HEK293 (cell line): ENCODE measurements around the gene UFC1.

Experiments used
- BCL11B ChIP-seq: fragments of 450-650 bp; formaldehyde crosslinking; IDR thresholded peaks from 2 replicates; pipeline ENCODE4 v1.5.1; 2016; ENCODE audit warnings: low read depth, missing biosample characterization, missing genetic modification characterization
- GLI4 ChIP-seq: fragments of 450-650 bp; formaldehyde crosslinking; IDR thresholded peaks from 2 replicates; pipeline ENCODE4 v1.5.1; 2016; ENCODE audit warnings: missing biosample characterization, missing genetic modification characterization
- HOXA7 ChIP-seq: sonication (generic); formaldehyde crosslinking; IDR thresholded peaks from 2 replicates; pipeline ENCODE4 v1.8.1; 2022; ENCODE audit warnings: missing genetic modification reagents, borderline replicate concordance
- MEIS1 ChIP-seq: sonication (generic); formaldehyde crosslinking; IDR thresholded peaks from 2 replicates; pipeline ENCODE4 v1.8.1; 2022; ENCODE audit warnings: missing genetic modification reagents, mild to moderate bottlenecking, borderline replicate concordance
- OVOL3 ChIP-seq: fragments of 450-650 bp; formaldehyde crosslinking; IDR thresholded peaks from 2 replicates; pipeline ENCODE4 v1.5.1; 2016; ENCODE audit warnings: missing biosample characterization, missing genetic modification characterization
- SP7 ChIP-seq: fragments of 450-650 bp; formaldehyde crosslinking; IDR thresholded peaks from 2 replicates; pipeline ENCODE4 v1.5.1; 2016; ENCODE audit warnings: missing biosample characterization, missing genetic modification characterization
- TRIM28 ChIP-seq: IDR thresholded peaks from 2 replicates; pipeline ENCODE4 v1.6.1; 2011; ENCODE audit warnings: low read length, control low read depth, borderline replicate concordance
- ZBTB1 ChIP-seq: fragments of 450-650 bp; formaldehyde crosslinking; IDR thresholded peaks from 2 replicates; pipeline ENCODE4 v1.5.1; 2016; ENCODE audit warnings: missing biosample characterization, missing genetic modification characterization
- ZBTB8A ChIP-seq: fragments of 450-650 bp; formaldehyde crosslinking; IDR thresholded peaks from 2 replicates; pipeline ENCODE4 v1.5.1; 2016; ENCODE audit warnings: missing biosample characterization, missing genetic modification characterization
- ZFP41 ChIP-seq: fragments of 450-650 bp; formaldehyde crosslinking; IDR thresholded peaks from 2 replicates; pipeline ENCODE4 v1.5.1; 2016; ENCODE audit warnings: missing biosample characterization, missing genetic modification characterization, borderline replicate concordance
- ZNF112 ChIP-seq: fragments of 450-650 bp; formaldehyde crosslinking; IDR thresholded peaks from 2 replicates; pipeline ENCODE4 v1.5.0; 2017; ENCODE audit warnings: missing biosample characterization, missing genetic modification characterization
- ZNF114 ChIP-seq: fragments of 450-650 bp; formaldehyde crosslinking; IDR thresholded peaks from 2 replicates; pipeline ENCODE4 v1.5.0; 2017; ENCODE audit warnings: missing biosample characterization, missing genetic modification characterization
- ZNF132 ChIP-seq: fragments of 450-650 bp; formaldehyde crosslinking; IDR thresholded peaks from 2 replicates; pipeline ENCODE4 v1.5.1; 2017; ENCODE audit warnings: missing biosample characterization, missing genetic modification characterization, borderline replicate concordance
- ZNF221 ChIP-seq: fragments of 450-650 bp; formaldehyde crosslinking; IDR thresholded peaks from 2 replicates; pipeline ENCODE4 v1.5.1; 2017; ENCODE audit warnings: missing biosample characterization, missing genetic modification characterization, borderline replicate concordance
- ZNF248 ChIP-seq: fragments of 450-650 bp; formaldehyde crosslinking; IDR thresholded peaks from 2 replicates; pipeline ENCODE4 v1.5.1; 2017; ENCODE audit warnings: missing biosample characterization, missing genetic modification characterization
- ZNF366 ChIP-seq: fragments of 450-650 bp; formaldehyde crosslinking; conservative IDR thresholded peaks from 2 replicates; pipeline ENCODE4 v1.5.1; 2016; ENCODE audit warnings: missing biosample characterization, missing genetic modification characterization
- ZNF530 ChIP-seq: fragments of 450-650 bp; formaldehyde crosslinking; IDR thresholded peaks from 2 replicates; pipeline ENCODE4 v1.5.1; 2016; ENCODE audit warnings: low read depth, missing biosample characterization, missing genetic modification characterization
- ZNF558 ChIP-seq: fragments of 450-650 bp; formaldehyde crosslinking; IDR thresholded peaks from 2 replicates; pipeline ENCODE4 v1.5.1; 2016; ENCODE audit warnings: missing biosample characterization, missing genetic modification characterization
- ZNF585B ChIP-seq: fragments of 450-650 bp; formaldehyde crosslinking; IDR thresholded peaks from 2 replicates; pipeline ENCODE4 v1.5.1; 2016; ENCODE audit warnings: missing biosample characterization, missing genetic modification characterization
- ZNF629 ChIP-seq: fragments of 450-650 bp; formaldehyde crosslinking; IDR thresholded peaks from 2 replicates; pipeline ENCODE4 v1.5.1; 2017; ENCODE audit warnings: missing biosample characterization, missing genetic modification characterization
- ZNF768 ChIP-seq: fragments of 450-650 bp; formaldehyde crosslinking; IDR thresholded peaks from 2 replicates; pipeline ENCODE4 v1.5.1; 2018; ENCODE audit warnings: missing biosample characterization, mild to moderate bottlenecking, missing genetic modification characterization
- ZNF837 ChIP-seq: fragments of 450-650 bp; formaldehyde crosslinking; IDR thresholded peaks from 2 replicates; pipeline ENCODE4 v1.5.1; 2016; ENCODE audit warnings: missing biosample characterization, missing genetic modification characterization
- ZSCAN16 ChIP-seq: fragments of 450-650 bp; formaldehyde crosslinking; IDR thresholded peaks from 2 replicates; pipeline ENCODE4 v1.5.1; 2016; ENCODE audit warnings: missing biosample characterization, missing genetic modification characterization
- TF ChIP-seq, protein P1 (sequence below): fragments of 450-650 bp; formaldehyde crosslinking; IDR thresholded peaks from 2 replicates; pipeline ENCODE4 v1.5.1; 2016; ENCODE audit warnings: missing biosample characterization, missing genetic modification characterization
- TF ChIP-seq, protein P2 (sequence below): fragments of 450-650 bp; formaldehyde crosslinking; IDR thresholded peaks from 2 replicates; pipeline ENCODE4 v1.5.1; 2016; ENCODE audit warnings: missing biosample characterization, missing genetic modification characterization
- TF ChIP-seq, protein P3 (sequence below): fragments of 450-650 bp; formaldehyde crosslinking; IDR thresholded peaks from 2 replicates; pipeline ENCODE4 v1.5.1; 2016; ENCODE audit warnings: missing biosample characterization, missing genetic modification characterization
- TF ChIP-seq, protein P4 (sequence below): fragments of 450-650 bp; formaldehyde crosslinking; IDR thresholded peaks from 2 replicates; pipeline ENCODE4 v1.5.1; 2016; ENCODE audit warnings: missing biosample characterization, missing genetic modification characterization
- TF ChIP-seq, protein P5 (sequence below): fragments of 450-650 bp; IDR thresholded peaks from 2 replicates; pipeline ENCODE4 v1.5.1; 2018; ENCODE audit warnings: missing biosample characterization, missing genetic modification characterization
- TF ChIP-seq, protein P6 (sequence below): fragments of 450-650 bp; formaldehyde crosslinking; IDR thresholded peaks from 2 replicates; pipeline ENCODE4 v1.5.1; 2016; ENCODE audit warnings: missing biosample characterization, missing genetic modification characterization
- TF ChIP-seq, protein P7 (sequence below): fragments of 450-650 bp; formaldehyde crosslinking; IDR thresholded peaks from 2 replicates; pipeline ENCODE4 v1.5.1; 2016; ENCODE audit warnings: missing biosample characterization, missing genetic modification characterization

UFC1 gene

DNA sequence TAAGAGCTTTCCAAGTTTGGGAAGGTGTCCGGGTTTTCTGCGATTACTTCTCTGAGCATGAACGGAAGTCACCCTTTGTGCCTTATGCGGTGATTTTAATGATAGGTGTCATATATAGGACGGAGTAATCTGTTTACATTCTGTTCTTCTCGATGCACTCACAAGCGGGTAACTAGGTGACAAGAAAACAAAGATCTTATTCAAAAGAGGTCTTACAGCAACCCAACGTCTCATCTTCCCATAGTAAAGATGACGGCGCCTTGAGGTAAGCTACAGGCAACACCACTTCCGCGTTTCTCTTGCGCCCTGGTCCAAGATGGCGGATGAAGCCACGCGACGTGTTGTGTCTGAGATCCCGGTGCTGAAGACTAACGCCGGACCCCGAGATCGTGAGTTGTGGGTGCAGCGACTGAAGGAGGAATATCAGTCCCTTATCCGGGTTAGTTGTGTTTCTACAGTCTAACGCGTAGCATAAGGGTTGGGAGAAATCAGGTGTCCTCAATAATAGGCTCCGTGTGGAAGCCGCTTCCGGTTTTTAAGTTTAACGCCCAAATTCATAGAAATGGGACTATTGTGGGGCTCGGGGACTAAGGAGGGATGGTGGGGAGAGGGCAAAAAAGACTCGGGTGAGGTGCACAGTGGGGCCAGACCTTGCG is at the start of gene UFC1 (continued):
- TF ChIP-seq, protein P1, sequence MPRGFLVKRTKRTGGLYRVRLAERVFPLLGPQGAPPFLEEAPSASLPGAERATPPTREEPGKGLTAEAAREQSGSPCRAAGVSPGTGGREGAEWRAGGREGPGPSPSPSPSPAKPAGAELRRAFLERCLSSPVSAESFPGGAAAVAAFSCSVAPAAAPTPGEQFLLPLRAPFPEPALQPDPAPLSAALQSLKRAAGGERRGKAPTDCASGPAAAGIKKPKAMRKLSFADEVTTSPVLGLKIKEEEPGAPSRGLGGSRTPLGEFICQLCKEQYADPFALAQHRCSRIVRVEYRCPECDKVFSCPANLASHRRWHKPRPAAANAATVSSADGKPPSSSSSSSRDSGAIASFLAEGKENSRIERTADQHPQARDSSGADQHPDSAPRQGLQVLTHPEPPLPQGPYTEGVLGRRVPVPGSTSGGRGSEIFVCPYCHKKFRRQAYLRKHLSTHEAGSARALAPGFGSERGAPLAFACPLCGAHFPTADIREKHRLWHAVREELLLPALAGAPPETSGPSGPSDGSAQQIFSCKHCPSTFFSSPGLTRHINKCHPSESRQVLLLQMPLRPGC = peak; percentile 68; the same call in 1 of the 2 replicates
- TF ChIP-seq, protein P2, sequence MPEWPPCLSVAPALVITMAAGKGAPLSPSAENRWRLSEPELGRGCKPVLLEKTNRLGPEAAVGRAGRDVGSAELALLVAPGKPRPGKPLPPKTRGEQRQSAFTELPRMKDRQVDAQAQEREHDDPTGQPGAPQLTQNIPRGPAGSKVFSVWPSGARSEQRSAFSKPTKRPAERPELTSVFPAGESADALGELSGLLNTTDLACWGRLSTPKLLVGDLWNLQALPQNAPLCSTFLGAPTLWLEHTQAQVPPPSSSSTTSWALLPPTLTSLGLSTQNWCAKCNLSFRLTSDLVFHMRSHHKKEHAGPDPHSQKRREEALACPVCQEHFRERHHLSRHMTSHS (tag by site-specific recombination) = no peak
- peak; percentile 86 for TF ChIP-seq ZNF629 (tag by site-specific recombination)
- 0 out of 2 replicates have a peak, but pooled peaks have one; percentile 58 for TF ChIP-seq ZNF366 (tag by site-specific recombination)
- TF ChIP-seq ZNF248 = no peak
- TF ChIP-seq TRIM28 = peak; percentile 97
- TF ChIP-seq SP7 (tag by site-specific recombination) = peak; percentile 86
- no peak for TF ChIP-seq ZNF837 (tag by site-specific recombination)
- 0 out of 2 replicates have a peak, but pooled peaks have one; percentile 52 for TF ChIP-seq ZNF558 (tag by site-specific recombination)
- no peak for TF ChIP-seq ZNF530 (tag by site-specific recombination)
- no peak for TF ChIP-seq ZFP41 (tag by site-specific recombination)
- peak; percentile 63; the same call in 1 of the 2 replicates for TF ChIP-seq GLI4 (tag by site-specific recombination)
- no peak for TF ChIP-seq ZNF585B (tag by site-specific recombination)
- TF ChIP-seq, protein P3, sequence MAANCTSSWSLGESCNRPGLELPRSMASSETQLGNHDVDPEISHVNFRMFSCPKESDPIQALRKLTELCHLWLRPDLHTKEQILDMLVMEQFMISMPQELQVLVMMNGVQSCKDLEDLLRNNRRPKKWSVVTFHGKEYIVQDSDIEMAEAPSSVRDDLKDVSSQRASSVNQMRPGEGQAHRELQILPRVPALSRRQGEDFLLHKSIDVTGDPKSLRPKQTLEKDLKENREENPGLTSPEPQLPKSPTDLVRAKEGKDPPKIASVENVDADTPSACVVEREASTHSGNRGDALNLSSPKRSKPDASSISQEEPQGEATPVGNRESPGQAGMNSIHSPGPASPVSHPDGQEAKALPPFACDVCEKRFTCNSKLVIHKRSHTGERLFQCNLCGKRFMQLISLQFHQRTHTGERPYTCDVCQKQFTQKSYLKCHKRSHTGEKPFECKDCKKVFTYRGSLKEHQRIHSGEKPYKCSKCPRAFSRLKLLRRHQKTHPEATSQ (tag by site-specific recombination) = peak; percentile 47; the same call in 1 of the 2 replicates
- TF ChIP-seq ZBTB8A = peak; percentile 83
- TF ChIP-seq, protein P4, sequence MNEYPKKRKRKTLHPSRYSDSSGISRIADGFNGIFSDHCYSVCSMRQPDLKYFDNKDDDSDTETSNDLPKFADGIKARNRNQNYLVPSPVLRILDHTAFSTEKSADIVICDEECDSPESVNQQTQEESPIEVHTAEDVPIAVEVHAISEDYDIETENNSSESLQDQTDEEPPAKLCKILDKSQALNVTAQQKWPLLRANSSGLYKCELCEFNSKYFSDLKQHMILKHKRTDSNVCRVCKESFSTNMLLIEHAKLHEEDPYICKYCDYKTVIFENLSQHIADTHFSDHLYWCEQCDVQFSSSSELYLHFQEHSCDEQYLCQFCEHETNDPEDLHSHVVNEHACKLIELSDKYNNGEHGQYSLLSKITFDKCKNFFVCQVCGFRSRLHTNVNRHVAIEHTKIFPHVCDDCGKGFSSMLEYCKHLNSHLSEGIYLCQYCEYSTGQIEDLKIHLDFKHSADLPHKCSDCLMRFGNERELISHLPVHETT (tag by site-specific recombination) = peak; percentile 96
- no peak for TF ChIP-seq ZNF114 (tag by site-specific recombination)
- TF ChIP-seq ZNF221 (tag by site-specific recombination) = no peak
- TF ChIP-seq, protein P5, sequence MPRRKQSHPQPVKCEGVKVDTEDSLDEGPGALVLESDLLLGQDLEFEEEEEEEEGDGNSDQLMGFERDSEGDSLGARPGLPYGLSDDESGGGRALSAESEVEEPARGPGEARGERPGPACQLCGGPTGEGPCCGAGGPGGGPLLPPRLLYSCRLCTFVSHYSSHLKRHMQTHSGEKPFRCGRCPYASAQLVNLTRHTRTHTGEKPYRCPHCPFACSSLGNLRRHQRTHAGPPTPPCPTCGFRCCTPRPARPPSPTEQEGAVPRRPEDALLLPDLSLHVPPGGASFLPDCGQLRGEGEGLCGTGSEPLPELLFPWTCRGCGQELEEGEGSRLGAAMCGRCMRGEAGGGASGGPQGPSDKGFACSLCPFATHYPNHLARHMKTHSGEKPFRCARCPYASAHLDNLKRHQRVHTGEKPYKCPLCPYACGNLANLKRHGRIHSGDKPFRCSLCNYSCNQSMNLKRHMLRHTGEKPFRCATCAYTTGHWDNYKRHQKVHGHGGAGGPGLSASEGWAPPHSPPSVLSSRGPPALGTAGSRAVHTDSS (tag by site-specific recombination) = no peak; the same call in 1 of the 2 replicates
- TF ChIP-seq, protein P6, sequence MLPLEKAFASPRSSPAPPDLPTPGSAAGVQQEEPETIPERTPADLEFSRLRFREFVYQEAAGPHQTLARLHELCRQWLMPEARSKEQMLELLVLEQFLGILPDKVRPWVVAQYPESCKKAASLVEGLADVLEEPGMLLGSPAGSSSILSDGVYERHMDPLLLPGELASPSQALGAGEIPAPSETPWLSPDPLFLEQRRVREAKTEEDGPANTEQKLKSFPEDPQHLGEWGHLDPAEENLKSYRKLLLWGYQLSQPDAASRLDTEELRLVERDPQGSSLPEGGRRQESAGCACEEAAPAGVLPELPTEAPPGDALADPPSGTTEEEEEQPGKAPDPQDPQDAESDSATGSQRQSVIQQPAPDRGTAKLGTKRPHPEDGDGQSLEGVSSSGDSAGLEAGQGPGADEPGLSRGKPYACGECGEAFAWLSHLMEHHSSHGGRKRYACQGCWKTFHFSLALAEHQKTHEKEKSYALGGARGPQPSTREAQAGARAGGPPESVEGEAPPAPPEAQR (tag by site-specific recombination) = 0 out of 2 replicates have a peak, but pooled peaks have one; percentile 29
- no peak for TF ChIP-seq MEIS1 (CRISPR knock-in tag)
- no peak for TF ChIP-seq BCL11B (tag by site-specific recombination)
- no peak for TF ChIP-seq ZSCAN16 (tag by site-specific recombination)
- no peak for TF ChIP-seq ZNF132 (tag by site-specific recombination)
- no peak for TF ChIP-seq HOXA7 (CRISPR knock-in tag)
- TF ChIP-seq ZNF112 (tag by site-specific recombination) = no peak
- TF ChIP-seq, protein P7, sequence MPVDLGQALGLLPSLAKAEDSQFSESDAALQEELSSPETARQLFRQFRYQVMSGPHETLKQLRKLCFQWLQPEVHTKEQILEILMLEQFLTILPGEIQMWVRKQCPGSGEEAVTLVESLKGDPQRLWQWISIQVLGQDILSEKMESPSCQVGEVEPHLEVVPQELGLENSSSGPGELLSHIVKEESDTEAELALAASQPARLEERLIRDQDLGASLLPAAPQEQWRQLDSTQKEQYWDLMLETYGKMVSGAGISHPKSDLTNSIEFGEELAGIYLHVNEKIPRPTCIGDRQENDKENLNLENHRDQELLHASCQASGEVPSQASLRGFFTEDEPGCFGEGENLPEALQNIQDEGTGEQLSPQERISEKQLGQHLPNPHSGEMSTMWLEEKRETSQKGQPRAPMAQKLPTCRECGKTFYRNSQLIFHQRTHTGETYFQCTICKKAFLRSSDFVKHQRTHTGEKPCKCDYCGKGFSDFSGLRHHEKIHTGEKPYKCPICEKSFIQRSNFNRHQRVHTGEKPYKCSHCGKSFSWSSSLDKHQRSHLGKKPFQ (tag by site-specific recombination) = 0 out of 2 replicates have a peak, but pooled peaks have one; percentile 40
- TF ChIP-seq ZBTB1 (tag by site-specific recombination) = peak; percentile 95
- TF ChIP-seq ZNF768 (tag by site-specific recombination) = no peak
- TF ChIP-seq OVOL3 (tag by site-specific recombination) = peak; percentile 63; the same call in 1 of the 2 replicates
